HG03439 (cell line): ENCODE data around the gene NPR3.

Experiments
- ATAC-seq: cut with Tn5 transposase; IDR thresholded peaks from one replicate; pipeline ENCODE4 v1.9.1; 2021; ENCODE audit warnings: mild to moderate bottlenecking, moderate library complexity; ENCODE audit not compliant: unreplicated experiment

NPR3 gene

GRCh38 chr5:32711681-32712480 lies 760 bp downstream of the NPR3 start:
- no peak for ATAC-seq

GRCh38 chr5:32712481-32713360 lies 1.6 kb downstream of the NPR3 start:
- no peak for ATAC-seq

GRCh38 chr5:32713361-32713769 lies 2.2 kb downstream of the NPR3 start:
- no peak for ATAC-seq

- no peak for ATAC-seq
Observed at GRCh38 chr5:32713770-32714381, 2.8 kb downstream of the NPR3 start.

- ATAC-seq: no peak
Observed at GRCh38 chr5:32714836-32715235, 3.7 kb downstream of the NPR3 start.

- ATAC-seq: no peak
Observed at GRCh38 chr5:32720300-32720699, 9.2 kb downstream of the NPR3 start.

GRCh38 chr5:32721626-32722025 lies 10.5 kb downstream of the NPR3 start:
- ATAC-seq: no peak

- ATAC-seq: no peak
Observed at GRCh38 chr5:32722957-32723356, 11.8 kb downstream of the NPR3 start.

- ATAC-seq: no peak
Observed at GRCh38 chr5:32724526-32724925, 13.4 kb downstream of the NPR3 start.

GRCh38 chr5:32726086-32726557 lies 15.0 kb downstream of the NPR3 start:
- no peak for ATAC-seq

GRCh38 chr5:32729651-32730050 lies 18.5 kb downstream of the NPR3 start:
- no peak for ATAC-seq

- no peak for ATAC-seq
Observed at GRCh38 chr5:32733590-32734340, 22.6 kb downstream of the NPR3 start.

GRCh38 chr5:32734827-32735378 lies 23.8 kb downstream of the NPR3 start:
- ATAC-seq: no peak

GRCh38 chr5:32735512-32735911 lies 24.4 kb downstream of the NPR3 start:
- no peak for ATAC-seq

GRCh38 chr5:32736842-32737241 lies 25.7 kb downstream of the NPR3 start:
- no peak for ATAC-seq

GRCh38 chr5:32740651-32741050 lies 29.5 kb downstream of the NPR3 start:
- ATAC-seq: no peak

- ATAC-seq: no peak
Observed at GRCh38 chr5:32745317-32745716, 34.2 kb downstream of the NPR3 start.

- ATAC-seq: no peak
Observed at GRCh38 chr5:32752411-32752810, 41.3 kb downstream of the NPR3 start.

GRCh38 chr5:32753051-32753450 lies 41.9 kb downstream of the NPR3 start:
- ATAC-seq: no peak

GRCh38 chr5:32753765-32754164 lies 42.6 kb downstream of the NPR3 start:
- no peak for ATAC-seq
